CD4-positive, alpha-beta T cell treated with Interleukin-1 beta for 1 hour (primary cell): ENCODE data around the gene MRC2.

ENCODE experiments used
- DNase-seq, 2 donors: peaks; one replicate each; pipeline ENCODE4 v3.0.0-alpha.2; 2020 to 2022

The MRC2 gene

DNA sequence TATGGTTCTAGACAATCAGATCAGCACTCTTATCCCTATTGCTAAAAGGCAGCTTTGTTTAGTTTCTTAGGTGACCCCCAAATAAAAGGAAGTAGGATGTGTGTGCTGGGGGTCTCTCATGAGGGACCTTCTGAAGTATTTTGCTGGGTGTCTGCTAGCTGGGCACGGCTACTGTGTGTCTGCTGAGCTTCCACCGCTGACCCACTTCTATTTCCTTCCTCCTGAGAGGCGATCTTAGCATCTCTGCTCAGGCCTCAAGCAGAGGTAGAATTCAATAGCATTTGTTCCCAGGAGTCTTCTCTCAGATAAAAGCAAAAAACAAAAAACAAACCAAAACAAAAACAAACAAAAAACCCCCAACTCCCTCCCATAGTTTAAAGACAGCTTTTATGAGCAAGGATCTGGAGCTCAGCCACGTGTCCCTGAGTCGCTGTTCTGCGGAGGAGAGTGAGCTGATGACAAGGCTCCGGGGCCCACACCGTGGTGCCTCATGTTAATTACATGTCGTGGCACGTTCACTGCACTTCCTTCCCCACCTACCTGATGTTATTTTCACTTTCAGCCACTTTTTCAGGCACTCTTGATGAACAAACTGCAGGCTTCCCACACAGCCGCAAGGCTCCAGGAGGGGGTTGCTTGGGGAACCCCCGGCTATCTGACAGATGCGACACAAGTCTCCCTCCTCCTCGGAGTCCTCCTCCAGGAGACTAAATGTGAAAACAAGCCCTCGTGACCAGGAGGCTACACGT lies 97.1 kb downstream of the MRC2 start:
- peak; percentile 78 to 80 for DNase-seq

DNA sequence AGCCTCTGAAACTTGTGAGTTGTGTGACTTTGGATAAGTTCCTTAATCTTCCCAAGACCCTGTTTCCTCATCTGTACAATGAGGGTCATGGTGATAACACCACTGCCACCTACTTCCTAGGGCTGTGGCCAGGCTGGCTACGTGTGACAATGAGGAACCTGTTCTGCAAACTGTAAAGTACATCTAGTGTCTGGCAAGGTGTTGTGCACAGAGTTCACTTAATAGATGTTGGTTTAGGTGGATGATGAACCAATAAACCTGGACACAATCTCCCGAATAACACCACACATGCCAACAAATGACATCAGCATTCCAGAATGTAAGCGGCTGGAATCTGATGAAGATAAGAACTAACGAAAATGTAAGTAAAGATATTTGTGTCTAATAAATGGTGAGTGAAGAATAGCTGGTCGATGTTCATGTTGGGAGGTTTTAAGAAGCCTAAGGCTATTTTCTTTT lies 98.3 kb downstream of the MRC2 start:
- DNase-seq: no peak

DNA sequence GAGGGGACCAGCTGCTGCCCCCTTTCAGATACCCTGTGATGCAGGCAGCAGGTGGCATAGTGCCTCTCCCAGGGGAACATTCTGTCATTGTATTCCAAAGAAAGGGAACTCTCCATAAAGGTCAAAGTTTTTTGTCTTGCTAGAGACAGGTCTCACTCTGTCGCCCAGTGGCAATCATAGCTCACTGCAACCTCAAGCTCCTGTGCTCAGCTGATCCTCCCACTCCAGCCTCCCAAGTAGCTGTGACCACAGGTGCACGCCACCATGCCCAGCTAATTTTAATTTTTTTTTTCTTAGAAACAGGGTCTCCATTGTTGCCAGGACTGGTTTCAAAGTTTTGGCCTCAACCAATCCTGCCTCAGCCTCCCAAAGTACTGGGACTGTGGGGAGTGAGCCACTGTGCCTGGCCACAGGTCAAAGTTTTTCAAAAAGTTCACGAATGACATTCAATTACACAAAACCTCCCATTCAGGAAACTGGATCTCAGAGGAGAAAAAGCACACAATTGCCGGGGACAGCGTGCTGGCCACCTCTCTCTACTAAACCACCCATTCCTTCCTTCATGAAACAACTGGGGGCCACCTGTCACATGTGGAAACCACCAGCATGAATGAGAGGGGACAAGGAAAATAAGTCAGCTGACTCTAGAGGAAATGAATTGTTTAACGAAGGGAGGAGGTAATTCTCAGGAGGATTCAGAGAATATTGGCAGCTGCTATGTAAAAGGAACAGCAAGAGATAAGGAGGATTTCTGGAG lies 100.6 kb downstream of the MRC2 start:
- no peak for DNase-seq

DNA sequence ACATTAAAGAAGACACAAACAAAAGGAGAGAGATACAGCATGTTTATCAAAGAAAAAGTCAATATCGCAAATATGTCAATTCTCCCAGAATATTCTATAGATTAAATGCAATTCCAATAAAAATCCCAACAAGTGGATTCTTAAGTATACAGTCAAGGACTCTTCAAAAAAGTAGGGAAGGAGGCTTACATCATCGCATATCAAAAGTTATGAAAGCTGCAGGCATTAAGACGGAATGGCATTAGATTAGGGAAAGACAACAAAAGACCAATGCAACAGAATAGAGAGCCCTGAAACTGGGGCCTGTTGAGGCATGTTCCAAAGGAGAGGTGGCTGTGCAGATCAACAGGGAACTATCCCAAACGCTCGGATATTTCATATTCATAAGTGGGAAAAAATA lies 104.7 kb downstream of the MRC2 start:
- no peak for DNase-seq

DNA sequence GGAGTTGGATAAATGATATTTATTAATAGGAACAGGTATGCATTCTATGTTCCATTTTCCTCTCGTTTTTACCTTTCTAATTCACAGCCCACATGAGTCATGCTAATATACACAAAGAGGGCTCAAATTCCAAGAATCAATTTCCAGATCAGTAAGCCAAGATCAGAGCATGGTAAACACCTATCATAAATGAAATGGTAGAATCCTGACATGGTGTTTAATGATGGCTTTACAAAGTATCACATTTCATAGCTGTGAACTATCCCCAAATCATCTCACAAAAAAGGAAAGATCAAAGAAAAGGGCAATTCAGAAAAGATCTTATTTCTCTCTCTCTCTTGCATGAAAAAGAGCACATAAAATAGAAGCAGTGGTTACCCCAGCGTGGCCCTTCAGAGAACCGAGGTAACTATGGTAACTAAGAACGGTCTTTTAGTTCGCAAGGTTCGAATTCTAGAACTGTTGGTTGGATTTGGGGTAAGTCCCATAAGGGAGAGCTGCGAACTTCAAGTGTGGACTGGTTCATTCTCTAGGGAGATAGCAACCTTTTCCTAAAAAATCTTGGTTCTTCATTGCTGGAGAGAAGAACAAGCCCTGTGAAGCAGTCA lies 107.7 kb downstream of the MRC2 start:
- DNase-seq: no peak

DNA sequence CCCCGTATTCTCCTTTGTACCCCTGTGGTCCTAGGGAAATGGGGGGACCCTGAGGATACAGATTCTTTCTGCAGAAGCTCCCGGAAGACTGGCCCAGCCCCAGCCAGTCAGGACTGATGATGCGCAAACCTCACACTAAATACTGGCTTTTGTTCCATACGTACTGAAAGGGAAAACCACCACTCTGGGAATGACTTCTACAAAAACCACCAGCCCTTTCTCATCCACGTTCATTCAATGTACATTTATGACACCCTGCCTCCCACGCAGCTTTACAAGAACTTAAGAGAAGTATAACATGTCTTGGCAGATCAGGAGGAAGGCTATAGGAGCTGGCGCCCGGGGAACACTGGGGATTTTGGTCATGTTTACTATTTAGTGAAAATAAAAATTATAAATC lies 110.0 kb downstream of the MRC2 start:
- DNase-seq: no peak

DNA sequence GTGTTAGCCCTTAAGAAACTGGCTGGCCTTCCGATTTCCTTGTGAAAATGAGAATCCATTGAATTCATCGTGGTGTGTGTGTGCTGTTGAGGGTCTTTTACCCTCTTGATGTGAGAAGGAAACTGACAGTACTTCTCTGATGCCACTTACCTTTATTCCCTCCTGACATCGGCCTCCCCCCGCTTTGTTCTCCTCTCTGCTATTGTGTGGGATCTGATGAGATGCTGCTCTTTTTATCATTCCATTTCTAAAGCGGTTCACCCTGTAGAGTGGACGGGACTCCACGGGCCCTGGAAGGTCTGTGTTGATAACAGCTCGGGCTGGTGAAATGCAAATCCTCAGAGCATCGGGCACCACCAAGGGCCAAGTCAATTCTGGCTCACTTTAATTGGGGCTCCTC lies 110.8 kb downstream of the MRC2 start:
- no peak for DNase-seq

DNA sequence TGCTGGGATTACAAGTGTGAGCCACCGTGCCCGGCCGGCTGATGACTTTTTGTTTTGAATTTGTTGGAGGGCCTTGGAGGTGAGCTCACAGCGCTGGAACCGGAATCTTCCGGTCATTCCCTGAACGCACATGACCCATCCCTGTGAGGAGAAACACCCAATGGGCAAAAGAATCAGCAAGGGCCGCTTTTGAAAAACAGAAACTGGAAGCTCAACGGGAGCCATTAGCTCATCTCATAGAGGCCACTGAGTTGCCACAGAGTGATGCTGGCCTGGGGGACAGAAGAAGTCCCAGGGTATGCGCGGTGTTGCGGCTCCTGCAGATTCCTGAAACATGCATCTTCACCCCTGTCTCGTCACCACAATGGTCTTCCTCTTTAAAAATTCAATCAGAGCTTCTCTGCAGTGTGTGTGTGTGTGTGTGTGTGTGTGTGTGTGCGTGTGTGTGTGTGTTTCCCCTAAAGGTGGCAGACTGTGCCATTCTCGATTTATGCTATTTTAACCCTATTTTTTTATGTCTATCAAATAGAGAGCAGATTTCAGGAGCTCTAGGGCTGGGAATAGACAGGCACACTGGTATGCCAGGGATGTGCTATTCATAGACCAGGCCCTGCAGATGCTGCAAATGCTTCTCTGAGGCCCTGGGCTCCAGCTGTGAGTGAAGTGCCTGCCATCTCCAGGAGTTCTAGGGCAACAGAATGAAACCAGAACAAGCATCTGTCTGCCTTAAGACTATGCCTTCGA lies 112.3 kb downstream of the MRC2 start:
- no peak for DNase-seq

DNA sequence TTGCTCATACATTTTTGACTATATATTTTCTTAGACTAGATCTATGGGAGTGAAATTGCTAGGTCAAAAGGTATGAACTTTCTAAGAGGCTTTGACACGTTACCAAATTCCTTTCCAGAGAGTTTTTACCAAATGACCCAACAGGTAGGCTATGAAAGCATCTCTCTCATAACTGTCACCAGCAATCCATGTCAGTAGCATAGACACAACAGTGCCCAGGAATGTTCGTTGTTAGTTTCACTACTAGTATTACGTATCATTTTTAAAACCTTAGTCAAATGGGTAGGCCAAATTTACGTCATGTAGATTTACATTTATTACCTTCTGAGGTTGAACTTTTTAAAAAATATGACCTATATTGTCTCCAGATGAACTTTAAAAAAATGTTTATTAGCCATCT lies 113.8 kb downstream of the MRC2 start:
- no peak for DNase-seq
